Fibroblast of lung (primary cell): ENCODE measurements around the gene PIM2. TPM values are rescaled to one million over a fixed set of nuclear protein-coding genes. Genes with fewer than 3 reads are reported as not detected.

Source experiments
- DNase-seq, 2 donors: peaks; one replicate each; pipeline versions ENCODE4 v3.0.0 to v3.0.0-alpha.2; 2010; ENCODE audit warnings: low read depth in 2 of 2
- H2AFZ ChIP-seq: 2 replicates; pipeline ENCODE4 v1.5.1; 2012; ENCODE audit warnings: low read length, control low read depth, inconsistent platforms
- H3K27ac ChIP-seq: 2 replicates; pipeline ENCODE4 v1.5.1; 2011; ENCODE audit warnings: low read length, control low read depth; ENCODE audit not compliant: insufficient read depth
- H3K27me3 ChIP-seq: 2 replicates; pipeline ENCODE4 v1.5.1; 2011; ENCODE audit warnings: mild to moderate bottlenecking, low read length; ENCODE audit not compliant: control insufficient read depth, insufficient read depth
- H3K36me3 ChIP-seq: 2 replicates; pipeline ENCODE4 v1.5.1; 2011; ENCODE audit warnings: low read length; ENCODE audit not compliant: control insufficient read depth, insufficient read depth
- H3K4me1 ChIP-seq: 2 replicates; pipeline ENCODE4 v1.5.1; 2011; ENCODE audit warnings: low read length; ENCODE audit not compliant: control insufficient read depth, insufficient read depth; ENCODE audit errors: extremely low read depth
- H3K4me2 ChIP-seq: 2 replicates; pipeline ENCODE4 v1.5.1; 2011; ENCODE audit warnings: low read length, control low read depth; ENCODE audit not compliant: insufficient read depth; ENCODE audit errors: extremely low read depth
- H3K4me3 ChIP-seq, 4 experiments: fragments of 200-600 bp in 1 of 4; sonication (generic) in 1 of 4; replicated peaks in 1 of 4; 2 replicates each; pipeline ENCODE4 v1.5.1; 2011 to 2016; ENCODE audit warnings: low read length in 4 of 4, low read depth in 3 of 4, mild to moderate bottlenecking in 3 of 4, control low read depth in 2 of 4, inconsistent platforms in 1 of 4, mixed read lengths in 1 of 4; ENCODE audit not compliant: insufficient read depth in 1 of 4; ENCODE audit errors: control extremely low read depth in 1 of 4
- H3K79me2 ChIP-seq: 2 replicates; pipeline ENCODE4 v1.5.1; 2012; ENCODE audit warnings: mild to moderate bottlenecking, low read length, inconsistent platforms; ENCODE audit not compliant: control insufficient read depth, insufficient read depth
- H3K9ac ChIP-seq: 2 replicates; pipeline ENCODE4 v1.5.1; 2011; ENCODE audit warnings: mild to moderate bottlenecking, low read length, control low read depth; ENCODE audit not compliant: insufficient read depth
- H3K9me3 ChIP-seq: 2 replicates; pipeline ENCODE4 v1.5.1; 2012; ENCODE audit warnings: low read depth, low read length; ENCODE audit not compliant: control insufficient read depth, insufficient read depth
- H4K20me1 ChIP-seq: 2 replicates; pipeline ENCODE4 v1.5.1; 2011; ENCODE audit warnings: low read length; ENCODE audit not compliant: control insufficient read depth, insufficient read depth; ENCODE audit errors: extremely low read depth
- EZH2 ChIP-seq: IDR thresholded peaks from 2 replicates; pipeline ENCODE4 v1.5.1; 2012; ENCODE audit warnings: low read length, control low read depth, mild to moderate bottlenecking; ENCODE audit errors: missing control alignments
- polyA plus RNA-seq, 2 donors: library from polyadenylated mRNA; depleted of rRNA in 1 of 2; stranded (reverse) in 1 of 2; unstranded in 1 of 2; fragments of >200 nt; gene quantifications; 2 replicates each; pipeline ENCODE4 v1.2.1, GENCODE V29; 2011 to 2012; ENCODE audit warnings: missing spikeins in 1 of 2
- total RNA-seq: library from RNA; depleted of rRNA; stranded (reverse); fragments of >200 nt; gene quantifications from 2 replicates; pipeline ENCODE4 v1.2.1, GENCODE V29; 2014
- TF ChIP-seq, protein P1 (sequence below), 2 donors: IDR thresholded peaks in 1 of 2; conservative IDR thresholded peaks in 1 of 2; 1 replicate in 1 of 2; 2 replicates in 1 of 2; pipeline ENCODE4 v1.5.1; 2011 to 2012; ENCODE audit warnings: low read length in 2 of 2, control low read depth in 1 of 2, inconsistent platforms in 1 of 2, low read depth in 1 of 2, mild to moderate bottlenecking in 1 of 2

The PIM2 gene
- total and polyA plus RNA-seq, 2 donors (not counting 1 experiment from before 2014, with no cell fraction given), result 3.1 to 3.7 TPM

DNA sequence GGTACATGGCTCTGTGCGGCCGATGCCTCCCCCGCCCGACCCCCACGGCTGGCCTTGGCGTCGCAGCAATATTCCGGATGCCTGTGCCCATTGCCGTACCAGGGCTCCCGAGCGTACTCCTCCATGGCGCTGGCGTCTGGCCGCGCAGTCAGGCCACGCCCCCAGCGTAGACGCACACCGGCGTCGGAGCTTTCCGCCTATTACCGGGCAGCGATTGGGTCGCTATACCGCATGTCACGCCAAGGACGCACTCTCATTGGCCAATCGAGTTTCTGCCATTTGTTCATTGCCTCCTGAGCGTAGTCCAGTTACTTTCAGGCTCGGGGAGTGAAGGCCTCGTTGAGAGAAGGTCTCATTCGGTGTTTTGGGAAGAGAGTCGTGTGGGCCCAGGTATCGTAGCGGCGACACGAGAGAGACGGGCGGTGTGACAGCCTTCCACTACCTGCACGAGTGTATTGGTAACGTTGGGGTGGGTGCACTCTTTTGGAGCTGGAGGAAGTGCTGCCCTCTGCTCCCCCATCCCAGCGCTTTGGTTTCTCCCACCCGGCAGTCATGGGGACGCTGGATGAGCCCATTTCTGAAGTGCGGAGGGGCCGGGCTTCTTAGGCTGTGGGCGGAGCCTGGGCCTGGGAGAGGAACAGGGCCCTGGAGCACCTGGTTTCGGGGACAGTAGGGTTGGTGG, 21.1 kb downstream of the PIM2 start, which contains the start of the genes PQBP1 and TIMM17B:
Gene PQBP1, plus strand, starts transcription at position 306 of the 682 bp plus-strand sequence. CDS start 580 bp downstream, outside the sequence.
Gene TIMM17B, minus strand, starts transcription at position 144 of the 682 bp plus-strand sequence. Its CDS starts 19 bp downstream, at position 125.
- Histone ChIP-seq H3K4me1 (peaks cover 3% of the 10 kb centered on the region), H3K27ac (peak within 1 kb of the TSS; percentile 97), H3K27me3 (no peaks in the 10 kb centered on the region), H3K4me3 (peak within 1 kb of the TSS; percentile 62 to 89 (median 81)), H3K9ac (peak within 1 kb of the TSS; percentile 90), H4K20me1 (no peaks in the 10 kb centered on the region), H3K36me3 (peaks cover 9% of the 10 kb centered on the region), H2AFZ (peak within 1 kb of the TSS; percentile 67), H3K9me3 (no peaks in the 10 kb centered on the region), H3K4me2 (peak within 1 kb of the TSS; percentile 85), H3K79me2 (peaks cover 13% of the 10 kb centered on the region)
- TF ChIP-seq, protein P1, sequence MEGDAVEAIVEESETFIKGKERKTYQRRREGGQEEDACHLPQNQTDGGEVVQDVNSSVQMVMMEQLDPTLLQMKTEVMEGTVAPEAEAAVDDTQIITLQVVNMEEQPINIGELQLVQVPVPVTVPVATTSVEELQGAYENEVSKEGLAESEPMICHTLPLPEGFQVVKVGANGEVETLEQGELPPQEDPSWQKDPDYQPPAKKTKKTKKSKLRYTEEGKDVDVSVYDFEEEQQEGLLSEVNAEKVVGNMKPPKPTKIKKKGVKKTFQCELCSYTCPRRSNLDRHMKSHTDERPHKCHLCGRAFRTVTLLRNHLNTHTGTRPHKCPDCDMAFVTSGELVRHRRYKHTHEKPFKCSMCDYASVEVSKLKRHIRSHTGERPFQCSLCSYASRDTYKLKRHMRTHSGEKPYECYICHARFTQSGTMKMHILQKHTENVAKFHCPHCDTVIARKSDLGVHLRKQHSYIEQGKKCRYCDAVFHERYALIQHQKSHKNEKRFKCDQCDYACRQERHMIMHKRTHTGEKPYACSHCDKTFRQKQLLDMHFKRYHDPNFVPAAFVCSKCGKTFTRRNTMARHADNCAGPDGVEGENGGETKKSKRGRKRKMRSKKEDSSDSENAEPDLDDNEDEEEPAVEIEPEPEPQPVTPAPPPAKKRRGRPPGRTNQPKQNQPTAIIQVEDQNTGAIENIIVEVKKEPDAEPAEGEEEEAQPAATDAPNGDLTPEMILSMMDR (conservative IDR thresholded peaks at IDR 0.05 in 1 of 2, IDR thresholded peaks at IDR 0.05 in 1 of 2; ENCODE audit: low read depth in 1 of 2, low read length in 2 of 2), result no peak
- no peak for TF ChIP-seq EZH2
- DNase-seq, result peak; percentile 96 to 97

DNA sequence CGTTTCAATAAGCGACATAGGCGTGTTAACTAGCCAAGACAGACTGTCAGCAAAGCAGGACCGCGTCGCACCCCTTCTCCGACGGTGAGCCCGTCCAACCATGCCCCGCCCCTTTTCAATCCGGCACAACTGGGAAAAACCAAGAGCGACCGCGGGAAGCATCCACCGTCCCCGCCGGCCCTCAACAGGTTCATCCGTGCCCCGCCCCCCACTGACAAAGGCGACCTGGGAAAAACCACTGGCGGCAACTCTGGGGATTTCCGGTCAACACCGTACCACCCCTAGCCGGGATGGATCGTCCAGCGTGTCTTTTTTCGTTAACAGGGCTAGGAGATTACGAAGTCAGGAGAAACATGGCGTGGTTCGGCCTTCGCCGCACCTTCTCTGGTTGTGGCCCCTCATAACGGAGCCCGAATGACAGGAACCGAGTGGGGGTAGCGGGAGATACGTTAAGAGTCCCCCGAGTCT, 21.6 kb downstream of the PIM2 start:
- peak; percentile 62 to 72 for DNase-seq
- H3K79me2 ChIP-seq, result peaks cover 13% of the 10 kb centered on the region

DNA sequence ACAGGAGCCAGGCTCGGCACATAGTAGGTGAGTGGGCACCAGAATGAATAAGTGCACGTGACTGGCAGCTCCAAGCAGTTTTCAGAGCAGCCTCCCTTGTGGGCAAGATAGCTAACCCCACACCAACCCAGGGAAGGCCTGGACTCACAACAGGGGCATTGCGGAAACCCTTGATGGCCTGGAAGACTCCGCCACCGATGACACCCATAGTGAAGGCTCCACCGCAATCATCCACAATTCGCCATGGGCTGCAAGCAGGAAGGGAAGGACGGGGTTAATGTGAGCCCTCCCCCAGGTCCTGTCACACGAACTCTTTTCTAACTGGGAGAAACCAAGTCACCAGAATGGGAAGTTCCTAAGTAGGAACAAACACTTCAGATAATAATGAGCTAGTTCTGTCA, 22.2 kb downstream of the PIM2 start:
- H3K4me3 ChIP-seq, result peak overlapping the region; percentile 62 to 89 (median 81)
- no peaks in the 10 kb centered on the region for H3K27me3 ChIP-seq
- TF ChIP-seq EZH2, result no peak
- TF ChIP-seq, protein P1 (conservative IDR thresholded peaks at IDR 0.05 in 1 of 2, IDR thresholded peaks at IDR 0.05 in 1 of 2; ENCODE audit: low read depth in 1 of 2, low read length in 2 of 2), result no peak
- peaks cover 13% of the 10 kb centered on the region for H3K79me2 ChIP-seq
- H3K9me3 ChIP-seq, result no peaks in the 10 kb centered on the region
- H3K36me3 ChIP-seq, result peaks cover 4% of the 10 kb centered on the region
- peak; percentile 23 to 42 for DNase-seq
- H3K4me2 ChIP-seq, result peak overlapping the region; percentile 77
- H4K20me1 ChIP-seq, result no peaks in the 10 kb centered on the region
- peak overlapping the region; percentile 97 for H3K27ac ChIP-seq
- H3K9ac ChIP-seq, result peak overlapping the region; percentile 53
- peaks cover 3% of the 10 kb centered on the region for H3K4me1 ChIP-seq
- H2AFZ ChIP-seq, result no peak overlapping the region

More for the DNA sequence above, 21.6 kb downstream of the PIM2 start:
- Histone ChIP-seq H3K36me3 (peaks cover 7% of the 10 kb centered on the region), H3K4me1 (peaks cover 3% of the 10 kb centered on the region), H3K4me2 (peak overlapping the region; percentile 77), H3K27me3 (no peaks in the 10 kb centered on the region), H3K27ac (peak overlapping the region; percentile 97), H3K9me3 (no peaks in the 10 kb centered on the region), H4K20me1 (no peaks in the 10 kb centered on the region), H2AFZ (peak overlapping the region; percentile 23), H3K4me3 (peak overlapping the region; percentile 62 to 89 (median 81)), H3K9ac (peak overlapping the region; percentile 90)
- TF ChIP-seq, protein P1 (conservative IDR thresholded peaks at IDR 0.05 in 1 of 2, IDR thresholded peaks at IDR 0.05 in 1 of 2; ENCODE audit: low read depth in 1 of 2, low read length in 2 of 2), result no peak
- TF ChIP-seq EZH2, result no peak
